Esophagus squamous epithelium (tissue), 5 donors: ENCODE measurements around the gene GALNTL6. TPM values are rescaled to one million over a fixed set of nuclear protein-coding genes. Genes with fewer than 3 reads are reported as not detected.

ENCODE experiments used
- DNase-seq: peaks from one replicate; lab custom pipeline; 2025; lab: John Stamatoyannopoulos, UW
- H3K27ac ChIP-seq, 4 donors: fragments of 200-600 bp; sonication (generic); one replicate each; pipeline ENCODE4 v1.5.1; 2016 to 2019; ENCODE audit warnings: mild to moderate bottlenecking in 1 of 4
- H3K27me3 ChIP-seq, 4 donors: fragments of 200-600 bp; sonication (generic); 1 replicate in 3 of 4; 2 replicates in 1 of 4; pipeline versions ENCODE4 v1.5.1 to v1.6.0; 2017 to 2021; ENCODE audit warnings: antibody characterized with exemption in 1 of 4
- H3K36me3 ChIP-seq, 3 donors: fragments of 200-600 bp; sonication (generic); one replicate each; pipeline ENCODE4 v1.5.1; 2016 to 2019
- H3K4me1 ChIP-seq, 3 donors: fragments of 200-600 bp; sonication (generic); one replicate each; pipeline ENCODE4 v1.5.1; 2017 to 2019
- H3K4me3 ChIP-seq, 4 donors: fragments of 200-600 bp; sonication (generic); 1 replicate in 3 of 4; 2 replicates in 1 of 4; pipeline ENCODE4 v1.5.1; 2016 to 2019; ENCODE audit warnings: mild to moderate bottlenecking in 2 of 4, moderate library complexity in 1 of 4
- H3K9me3 ChIP-seq, 3 donors: fragments of 200-600 bp; sonication (generic); one replicate each; pipeline ENCODE4 v1.5.1; 2016 to 2019
- CTCF ChIP-seq, 6 experiments: fragments of 450-650 bp in 4 of 6; fragments of 200-600 bp in 2 of 6; sonication (generic) in 2 of 6; IDR thresholded peaks; one replicate each; pipeline ENCODE4 v1.5.1; 2016 to 2019; ENCODE audit warnings: antibody characterized with exemption in 6 of 6, mild to moderate bottlenecking in 4 of 6, moderate library complexity in 4 of 6
- POLR2A ChIP-seq, 4 donors: fragments of 450-650 bp; IDR thresholded peaks; one replicate each; pipeline ENCODE4 v1.6.1; 2017; ENCODE audit warnings: antibody characterized with exemption in 4 of 4, mild to moderate bottlenecking in 4 of 4, moderate library complexity in 3 of 4
- WGBS, 2 donors: methylation state at CpG; one replicate each; pipeline ENCODE4 v1.1.5; 2018; 5-methylcytosine and 5-hydroxymethylcytosine counted together
- intact Hi-C: fragments of 100-400 bp; cut with DNase I; formaldehyde crosslinking; loops from one replicate; pipeline ENCODE4 v1.15.0; 2022
- total RNA-seq, 4 donors: library from RNA; depleted of rRNA; stranded (reverse); fragments of >200 nt; gene quantifications; one replicate each; pipeline ENCODE4 v1.1.0, GENCODE V29; 2016
- donor health status: DM: yes; HTN: yes; CAD: no.

Gene GALNTL6
- total RNA-seq, 4 donors from 2014 or later, result 0.12 TPM; not detected in 3

- Histone ChIP-seq H3K27me3 (no peaks in the 10 kb centered on the region), H3K4me3 (no peak overlapping the region), H3K9me3 (no peaks in the 10 kb centered on the region), H3K27ac (no peak overlapping the region), H3K4me1 (no peaks in the 10 kb centered on the region), H3K36me3 (no peaks in the 10 kb centered on the region)
- no peak for TF ChIP-seq POLR2A (IDR thresholded peaks at IDR 0.05)
- DNase-seq, result no peak
- intact Hi-C loops, result no loop called here
- WGBS, 2 donors, result 29 to 50% methylated on average over 1 of the region's 1 CpG
Measured at GRCh38 chr4:172169871-172170270, 356.7 kb downstream of the GALNTL6 start.

- WGBS, 2 donors, result 35 to 68% methylated on average over 4 of the region's 4 CpGs
- Histone ChIP-seq H3K36me3 (no peaks in the 10 kb centered on the region), H3K27me3 (no peaks in the 10 kb centered on the region), H3K4me3 (no peak overlapping the region), H3K9me3 (no peaks in the 10 kb centered on the region), H3K4me1 (no peaks in the 10 kb centered on the region), H3K27ac (no peak overlapping the region)
- TF ChIP-seq POLR2A (IDR thresholded peaks at IDR 0.05) (no peak), CTCF (IDR thresholded peaks at IDR 0.05) (no peak)
- DNase-seq, result no peak
- intact Hi-C loops, result no loop called here
Measured at GRCh38 chr4:172173206-172173605, 360.0 kb downstream of the GALNTL6 start.

GRCh38 chr4:172177382-172177781, 364.2 kb downstream of the GALNTL6 start:
- Histone ChIP-seq H3K9me3 (no peaks in the 10 kb centered on the region), H3K27me3 (no peaks in the 10 kb centered on the region), H3K4me3 (no peak overlapping the region), H3K4me1 (no peaks in the 10 kb centered on the region), H3K36me3 (no peaks in the 10 kb centered on the region), H3K27ac (no peak overlapping the region)
- TF ChIP-seq CTCF (IDR thresholded peaks at IDR 0.05) (no peak), POLR2A (IDR thresholded peaks at IDR 0.05) (no peak)
- no peak for DNase-seq
- intact Hi-C loops, result no loop called here

GRCh38 chr4:172188248-172188988, 375.2 kb downstream of the GALNTL6 start:
- no peaks in the 10 kb centered on the region for H3K27me3 ChIP-seq
- H3K4me1 ChIP-seq, result no peaks in the 10 kb centered on the region
- H3K4me3 ChIP-seq, result no peak overlapping the region
- WGBS, 2 donors, result 61 to 72% methylated on average over 6 of the region's 6 CpGs
- no peaks in the 10 kb centered on the region for H3K9me3 ChIP-seq
- H3K27ac ChIP-seq, result no peak overlapping the region
- DNase-seq, result no peak
- intact Hi-C loops, result no loop called here
- no peaks in the 10 kb centered on the region for H3K36me3 ChIP-seq
- TF ChIP-seq CTCF (IDR thresholded peaks at IDR 0.05), result no peak
- TF ChIP-seq POLR2A (IDR thresholded peaks at IDR 0.05), result no peak

- H3K4me1 ChIP-seq, result no peaks in the 10 kb centered on the region
- TF ChIP-seq POLR2A (IDR thresholded peaks at IDR 0.05), result no peak
- peak in 3 of 6 experiments; percentile 8 to 28 (median 27) for TF ChIP-seq CTCF (IDR thresholded peaks at IDR 0.05)
- DNase-seq, result no peak
- no peak overlapping the region for H3K4me3 ChIP-seq
- no peak overlapping the region for H3K27ac ChIP-seq
- H3K9me3 ChIP-seq, result no peaks in the 10 kb centered on the region
- no peaks in the 10 kb centered on the region for H3K27me3 ChIP-seq
- intact Hi-C loops, result no loop called here
- no peaks in the 10 kb centered on the region for H3K36me3 ChIP-seq
Measured at GRCh38 chr4:172202480-172203076, 389.4 kb downstream of the GALNTL6 start.
